ENCODE results near the gene WDR36.

The WDR36 gene

DNA sequence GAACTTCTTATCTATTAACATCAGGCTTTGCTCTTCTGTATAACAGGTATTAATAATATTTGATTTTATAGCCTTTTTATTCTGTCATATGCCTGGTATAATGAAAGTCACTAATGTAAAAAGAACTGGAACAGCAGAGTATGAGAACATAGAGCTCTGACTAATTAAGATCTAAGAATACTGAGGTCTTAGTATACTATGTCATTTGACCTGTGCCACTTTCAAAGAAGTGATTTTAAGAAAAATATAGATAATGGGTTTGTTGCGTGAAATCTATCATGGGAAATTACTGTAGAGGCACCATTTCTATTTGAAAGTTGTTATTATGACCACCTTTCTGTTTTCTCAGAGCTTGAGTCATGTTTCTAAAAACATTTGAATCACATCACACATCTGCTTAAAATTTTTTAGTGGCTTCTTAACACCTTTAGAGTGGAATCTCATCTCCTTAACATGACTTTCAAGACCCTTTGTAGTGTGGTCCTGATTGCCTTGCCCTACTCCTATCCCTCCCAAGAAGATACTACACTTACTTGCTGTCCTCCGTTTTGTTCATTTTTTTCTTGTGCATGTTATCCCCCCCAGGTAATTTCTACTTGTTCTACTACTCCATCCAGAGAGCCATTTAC, 14.3 kb downstream of the WDR36 start:
- DNase-seq, result no peak

- DNase-seq, result no peak
Observed at GRCh38 chr5:111107371-111107770, 15.2 kb downstream of the WDR36 start.

DNA sequence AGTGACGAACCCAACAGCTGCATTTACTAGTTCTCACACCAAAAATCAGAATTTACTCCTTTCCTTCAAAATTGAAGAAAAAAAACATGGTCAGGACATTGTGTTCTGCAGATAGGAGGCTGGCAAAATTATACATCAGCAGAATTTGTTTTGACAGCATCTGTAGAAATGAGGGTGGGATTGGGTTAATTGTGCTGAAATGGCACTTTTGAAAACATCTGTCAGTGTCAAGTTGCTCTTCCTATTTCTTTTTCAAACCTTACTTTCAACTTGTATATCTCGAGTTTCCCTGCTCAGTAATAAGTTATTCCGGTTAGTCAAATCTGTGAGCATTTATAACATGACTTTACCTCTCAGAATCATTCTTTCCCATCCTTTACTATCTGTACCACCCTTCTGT, 19.8 kb downstream of the WDR36 start:
- no peak for DNase-seq

- DNase-seq, result no peak
Observed at GRCh38 chr5:111113678-111114077, 21.5 kb downstream of the WDR36 start.

DNA sequence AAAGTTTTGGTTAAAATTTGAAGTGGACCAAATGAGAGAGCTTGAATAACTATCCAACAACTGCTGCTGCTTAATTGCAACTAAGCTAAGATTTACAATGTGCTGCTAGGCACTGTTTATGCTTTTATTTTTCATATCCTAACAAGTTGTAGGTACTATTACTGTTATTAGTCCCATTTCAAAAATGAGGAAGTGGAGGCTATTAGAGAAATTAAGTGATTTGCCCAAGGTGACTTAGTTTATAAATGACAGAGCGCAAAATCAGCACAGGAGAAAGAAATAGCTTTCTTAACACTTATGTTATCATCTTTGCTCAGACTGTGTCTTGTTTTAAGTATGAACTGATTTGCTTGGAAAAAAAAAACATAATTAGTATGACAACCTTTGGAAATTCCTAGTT, 23.1 kb downstream of the WDR36 start:
- no peak for DNase-seq

DNA sequence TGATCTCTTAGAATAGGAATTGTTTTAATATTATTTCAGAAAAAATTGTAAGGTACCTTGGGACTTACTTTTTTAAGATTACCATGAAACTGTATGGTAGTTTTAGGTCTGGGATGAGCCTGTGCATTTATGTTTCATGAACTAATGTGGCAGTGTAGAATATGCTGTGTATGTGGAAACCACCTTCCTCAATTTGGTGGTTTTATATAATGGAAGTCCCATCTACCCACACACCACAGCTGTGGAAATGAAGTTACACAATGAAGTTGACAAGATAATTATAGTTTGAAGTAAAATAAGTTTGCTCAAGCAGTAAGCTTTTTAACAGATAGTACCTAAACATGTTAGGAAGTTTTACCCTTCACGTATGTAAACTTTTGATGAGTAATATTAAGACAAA, 24.4 kb downstream of the WDR36 start:
- no peak for DNase-seq

DNA sequence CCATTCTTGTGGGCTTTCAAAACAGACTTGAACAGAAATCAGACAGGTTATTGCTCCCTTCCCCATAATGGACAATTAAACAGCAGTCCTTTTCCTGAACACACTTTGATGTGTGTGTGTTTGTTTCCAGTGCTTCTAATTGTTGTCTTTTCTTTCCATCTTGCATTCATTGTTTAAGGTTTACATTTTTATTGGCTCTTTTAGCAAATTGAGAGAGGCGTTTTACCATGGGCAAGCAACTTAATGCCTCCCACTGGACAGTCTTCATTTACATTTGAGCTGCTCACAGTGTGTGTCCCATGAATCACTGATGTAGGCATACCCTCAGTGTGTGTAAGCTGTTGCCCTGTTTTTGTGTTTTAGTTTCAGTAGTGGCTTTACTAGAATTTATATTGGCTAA, 25.0 kb downstream of the WDR36 start:
- DNase-seq, result no peak

GRCh38 chr5:111119221-111119620, 27.1 kb downstream of the WDR36 start:
- DNase-seq, result no peak

DNA sequence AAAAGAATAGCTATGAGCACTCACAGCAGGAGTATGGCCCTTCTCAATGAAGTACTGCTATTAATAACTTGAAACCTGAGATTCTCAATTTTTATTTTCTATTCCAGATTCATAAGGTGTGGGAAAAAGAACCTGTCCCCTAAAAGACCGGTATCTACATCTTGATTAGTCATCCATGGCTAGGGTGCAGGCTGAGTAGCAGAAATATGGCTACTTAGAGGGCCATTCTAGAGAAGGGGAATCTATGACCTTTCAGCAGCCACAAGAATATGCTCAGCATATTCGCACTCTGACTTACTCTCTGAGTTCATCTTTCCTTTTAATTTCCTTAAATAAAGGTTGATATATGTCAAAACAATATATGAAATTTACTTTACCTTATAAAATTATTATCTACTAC, 27.7 kb downstream of the WDR36 start:
- no peak for DNase-seq

- no peak for DNase-seq
Observed at GRCh38 chr5:111120911-111121310, 28.8 kb downstream of the WDR36 start.

- no peak for DNase-seq
Observed at GRCh38 chr5:111121926-111122325, 29.8 kb downstream of the WDR36 start.

DNA sequence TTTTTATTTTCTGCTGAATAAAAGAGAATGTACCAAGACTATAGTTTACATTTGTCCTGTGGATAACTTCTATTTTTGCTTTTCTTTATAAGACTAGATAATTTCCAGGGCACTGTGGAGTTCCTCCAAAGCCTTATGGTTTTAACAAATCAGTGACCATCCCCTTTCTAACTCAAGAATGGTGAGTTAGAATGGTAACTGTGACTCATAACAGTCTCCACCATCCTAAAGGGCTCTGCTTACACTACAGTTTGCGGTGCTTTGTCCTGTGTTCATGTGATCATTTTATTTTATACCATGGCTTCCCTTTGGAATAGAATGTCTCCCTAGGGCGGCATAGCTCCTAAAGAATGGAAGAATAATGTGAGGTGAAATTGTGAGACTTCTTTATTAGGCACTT, 30.2 kb downstream of the WDR36 start:
- no peak for DNase-seq

DNA sequence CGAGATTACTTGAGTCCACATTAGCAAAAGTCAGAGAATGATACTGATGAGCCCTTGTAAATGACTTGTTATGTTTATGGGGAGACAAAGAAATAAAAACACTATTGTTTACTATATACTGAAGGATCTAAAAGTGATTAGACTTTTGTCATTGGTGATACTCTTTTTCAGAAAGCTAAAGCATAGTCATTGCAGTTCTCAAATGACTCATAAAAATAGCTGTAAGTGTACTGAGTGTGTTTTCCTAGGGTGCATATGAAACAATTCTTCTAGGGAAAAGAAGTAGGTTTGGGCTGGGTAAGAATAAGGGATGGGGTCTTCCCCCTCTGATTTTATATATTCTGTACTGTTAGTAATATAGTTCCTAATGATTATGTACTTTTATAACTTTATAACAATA, 32.6 kb downstream of the WDR36 start:
- no peak for DNase-seq

- no peak for DNase-seq
Observed at GRCh38 chr5:111126896-111127295, 34.7 kb downstream of the WDR36 start.

DNA sequence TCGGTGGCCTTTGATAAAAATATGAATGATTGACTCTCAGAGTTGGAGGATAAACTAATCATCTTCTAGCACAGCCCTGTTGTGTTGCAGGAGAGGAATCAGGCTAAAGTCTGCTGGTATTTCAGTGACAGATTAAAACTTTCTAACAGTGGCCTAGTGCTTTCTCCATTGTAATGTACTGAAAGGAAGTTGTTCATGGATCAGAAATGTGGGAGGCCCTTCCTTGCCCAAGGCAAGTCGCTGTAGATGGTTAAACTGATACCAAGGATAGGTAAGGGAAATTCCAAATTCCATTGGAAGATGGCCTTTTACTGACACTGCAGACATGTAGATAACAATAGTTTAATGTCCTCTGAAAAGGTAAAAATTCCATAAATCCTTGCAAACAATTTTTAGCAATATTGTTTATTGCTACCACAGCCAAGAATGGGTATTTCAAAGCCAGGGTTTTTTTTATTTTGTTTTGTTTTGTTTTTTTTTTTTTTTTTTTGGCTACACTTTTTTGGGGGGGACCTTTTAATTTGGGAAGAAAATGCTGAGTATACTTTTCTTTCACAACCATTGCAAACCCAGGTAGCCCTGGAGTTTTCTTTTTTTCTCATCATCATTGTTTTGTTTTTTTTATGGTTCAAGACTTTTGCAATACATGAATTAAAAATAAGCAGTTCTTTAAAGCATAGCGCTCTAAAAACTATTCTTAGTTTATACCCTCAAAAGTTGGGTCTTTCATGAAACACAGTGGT, 35.5 kb downstream of the WDR36 start:
- DNase-seq, result peak in 1 of 2 experiments; percentile 59

GRCh38 chr5:111129938-111130337, 37.8 kb downstream of the WDR36 start:
- no peak for DNase-seq

- DNase-seq, result no peak
Observed at GRCh38 chr5:111131356-111131755, 39.2 kb downstream of the WDR36 start.

GRCh38 chr5:111132076-111132475, 39.9 kb downstream of the WDR36 start:
- no peak for DNase-seq

GRCh38 chr5:111132731-111133435, 40.7 kb downstream of the WDR36 start:
- DNase-seq, result no peak

DNA sequence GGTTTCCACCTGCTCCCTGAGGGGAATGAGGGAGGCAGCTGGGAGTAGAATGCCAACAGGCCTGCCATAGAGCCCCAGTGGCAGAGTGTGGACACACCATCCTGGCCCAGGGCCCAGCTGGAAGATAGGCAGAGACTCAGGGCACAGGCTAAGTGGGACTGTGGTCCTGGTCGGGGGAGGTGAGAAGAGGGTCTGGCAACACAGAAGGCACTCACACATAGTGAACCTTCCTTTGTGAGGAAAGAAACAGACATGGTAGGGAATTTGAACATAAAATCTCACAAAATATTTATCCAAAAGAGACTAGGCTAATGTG, 41.2 kb downstream of the WDR36 start:
- no peak for DNase-seq

GRCh38 chr5:111134087-111134486, 41.9 kb downstream of the WDR36 start:
- DNase-seq, result no peak

GRCh38 chr5:111134864-111135263, 42.7 kb downstream of the WDR36 start:
- DNase-seq, result no peak

DNA sequence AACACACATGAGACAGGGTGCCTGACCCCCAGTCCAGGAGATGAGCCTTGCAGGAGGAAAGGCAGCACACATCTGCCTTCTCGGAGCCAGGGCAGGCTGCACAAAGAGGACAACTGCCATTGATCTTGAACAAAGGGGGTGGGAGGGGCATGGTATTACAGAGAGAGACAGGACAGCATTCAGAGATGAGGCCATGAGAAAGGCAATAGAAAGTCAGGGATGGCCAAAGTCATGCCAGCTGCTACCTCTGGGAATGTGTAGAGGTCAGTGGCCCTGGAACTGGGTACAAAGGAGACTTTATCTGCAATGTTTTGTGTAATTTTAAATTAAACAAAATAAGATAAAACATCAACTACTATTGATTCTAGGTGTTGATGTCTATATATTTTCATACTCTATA, 43.2 kb downstream of the WDR36 start:
- DNase-seq, result no peak

- DNase-seq, result peak in 1 of 2 experiments; percentile 14
Observed at GRCh38 chr5:111135946-111136345, 43.8 kb downstream of the WDR36 start.

All from SW 1271 (cell line).